GM12891 (cell line): Measurements from ENCODE around the gene LCN1.

Experiments
- PAX5 ChIP-seq: IDR thresholded peaks from 2 replicates; pipeline ENCODE4 v1.6.1; 2011; ENCODE audit warnings: low read length, moderate library complexity, mild to moderate bottlenecking; ENCODE audit not compliant: insufficient read depth, severe bottlenecking
- POLR2A ChIP-seq: IDR thresholded peaks from 2 replicates; pipeline ENCODE4 v1.6.1; 2011; ENCODE audit warnings: low read depth, low read length, control low read depth
- POLR2AphosphoS5 ChIP-seq: IDR thresholded peaks from 2 replicates; pipeline ENCODE4 v1.6.1; 2011; ENCODE audit warnings: low read depth, low read length, control low read depth
- POU2F2 ChIP-seq: IDR thresholded peaks from 2 replicates; pipeline ENCODE4 v1.6.1; 2011; ENCODE audit warnings: low read depth, mild to moderate bottlenecking, control low read depth, low read length, moderate library complexity
- SPI1 ChIP-seq: IDR thresholded peaks from 2 replicates; pipeline ENCODE4 v1.6.1; 2011; ENCODE audit warnings: low read depth, low read length, control low read depth
- TAF1 ChIP-seq: IDR thresholded peaks from 2 replicates; pipeline ENCODE4 v1.6.1; 2011; ENCODE audit warnings: low read depth, low read length, control low read depth

GRCh38 chr9:135552698-135553171 is 31.5 kb downstream of the LCN1 start:
- TF ChIP-seq POLR2A (no peak), PAX5 (no peak), POLR2AphosphoS5 (no peak), TAF1 (no peak), POU2F2 (no peak), SPI1 (no peak)
